Chondrocyte (in vitro differentiated cells): ENCODE measurements around the gene PBX4. TPM values are rescaled to one million over a fixed set of nuclear protein-coding genes. Genes with fewer than 3 reads are reported as not detected.

ENCODE experiments used
- DNase-seq: peaks from one replicate; pipeline ENCODE4 v3.0.0; 2021; ENCODE audit warnings: mixed read lengths, low spot score
- H3K27ac Mint-ChIP-seq: one replicate; pipeline ENCODE4 v1.8.0; 2021; ENCODE audit warnings: mild to moderate bottlenecking, moderate library complexity, mixed read lengths; ENCODE audit not compliant: unreplicated experiment
- H3K27me3 Mint-ChIP-seq: 2 replicates; pipeline ENCODE4 v1.8.0; 2021; ENCODE audit warnings: low read depth, mixed read lengths
- H3K36me3 Mint-ChIP-seq: 2 replicates; pipeline ENCODE4 v1.8.0; 2021; ENCODE audit warnings: low read depth, mixed read lengths
- H3K4me1 Mint-ChIP-seq: 2 replicates; pipeline ENCODE4 v1.8.0; 2021; ENCODE audit warnings: low read depth, mild to moderate bottlenecking, mixed read lengths
- H3K4me3 Mint-ChIP-seq: one replicate; pipeline ENCODE4 v1.8.0; 2021; ENCODE audit warnings: mild to moderate bottlenecking, moderate library complexity, mixed read lengths; ENCODE audit not compliant: unreplicated experiment
- H3K9me3 Mint-ChIP-seq: 2 replicates; pipeline ENCODE4 v1.8.0; 2021; ENCODE audit warnings: low read depth, mixed read lengths
- CTCF ChIP-seq: fragments of 200-600 bp; sonication (generic); IDR thresholded peaks from 2 replicates; pipeline ENCODE4 v1.5.0; 2021; ENCODE audit warnings: antibody characterized with exemption, mild to moderate bottlenecking, moderate library complexity
- total RNA-seq: library from RNA; stranded (reverse); gene quantifications from 3 replicates; pipeline ENCODE4 v1.2.1, GENCODE V29; 2021

Gene PBX4
- total RNA-seq, 1 donor from 2014 or later = 1.2 TPM

- TF ChIP-seq CTCF = no peak
- no peaks in the 10 kb centered on the region for H3K9me3 Mint-ChIP-seq
- DNase-seq = no peak
- no peaks in the 10 kb centered on the region for H3K4me1 Mint-ChIP-seq
- no peaks in the 10 kb centered on the region for H3K27me3 Mint-ChIP-seq
- no peak overlapping the region for H3K4me3 Mint-ChIP-seq
- H3K27ac Mint-ChIP-seq = no peak overlapping the region
- peaks cover 29% of the 10 kb centered on the region for H3K36me3 Mint-ChIP-seq
These were observed 32.6 kb upstream of the PBX4 start for GRCh38 chr19:19651076-19651475.

- H3K4me3 Mint-ChIP-seq = no peak overlapping the region
- H3K4me1 Mint-ChIP-seq = no peaks in the 10 kb centered on the region
- no peak for TF ChIP-seq CTCF
- H3K36me3 Mint-ChIP-seq = peaks cover 29% of the 10 kb centered on the region
- DNase-seq = no peak
- H3K9me3 Mint-ChIP-seq = no peaks in the 10 kb centered on the region
- no peaks in the 10 kb centered on the region for H3K27me3 Mint-ChIP-seq
- H3K27ac Mint-ChIP-seq = no peak overlapping the region
These were observed 31.8 kb upstream of the PBX4 start for GRCh38 chr19:19650331-19650730.

- Mint-ChIP-seq H3K4me3 (no peak overlapping the region), H3K36me3 (peaks cover 26% of the 10 kb centered on the region), H3K27me3 (no peaks in the 10 kb centered on the region), H3K4me1 (no peaks in the 10 kb centered on the region), H3K9me3 (no peaks in the 10 kb centered on the region), H3K27ac (no peak overlapping the region)
- no peak for TF ChIP-seq CTCF
- DNase-seq = no peak
These were observed 31.1 kb upstream of the PBX4 start for GRCh38 chr19:19649580-19649995.

GRCh38 chr19:19649155-19649554 is 30.7 kb upstream of the PBX4 start:
- H3K4me1 Mint-ChIP-seq = no peaks in the 10 kb centered on the region
- no peak overlapping the region for H3K4me3 Mint-ChIP-seq
- no peaks in the 10 kb centered on the region for H3K27me3 Mint-ChIP-seq
- peaks cover 24% of the 10 kb centered on the region for H3K36me3 Mint-ChIP-seq
- H3K9me3 Mint-ChIP-seq = no peaks in the 10 kb centered on the region
- TF ChIP-seq CTCF = no peak
- no peak for DNase-seq
- H3K27ac Mint-ChIP-seq = no peak overlapping the region

GRCh38 chr19:19647037-19647835 is 28.7 kb upstream of the PBX4 start:
- Mint-ChIP-seq H3K27ac (no peak overlapping the region), H3K4me3 (no peak overlapping the region), H3K36me3 (peaks cover 14% of the 10 kb centered on the region), H3K27me3 (no peaks in the 10 kb centered on the region), H3K4me1 (peaks cover 12% of the 10 kb centered on the region), H3K9me3 (no peaks in the 10 kb centered on the region)
- DNase-seq = peak; percentile 94
- TF ChIP-seq CTCF = no peak
